H1 (cell line): ENCODE data around the gene OR2D2. TPM values are rescaled to one million over a fixed set of nuclear protein-coding genes. Genes with fewer than 3 reads are reported as not detected.

Experiments
- CBX5 ChIP-seq: fragments of 300-800, 300-1000 bp; sonication (generic); IDR thresholded peaks from 2 replicates; pipeline ENCODE4 v1.7.1; 2016; ENCODE audit warnings: antibody characterized with exemption, low read length, low read depth
- CHD2 ChIP-seq: IDR thresholded peaks from 2 replicates; pipeline ENCODE4 v1.6.1; 2012; ENCODE audit warnings: low read length, improper control_type of control experiment
- CREB1 ChIP-seq: IDR thresholded peaks from 2 replicates; pipeline ENCODE4 v1.6.1; 2012; ENCODE audit warnings: inconsistent platforms
- CTBP2 ChIP-seq: IDR thresholded peaks from 2 replicates; pipeline ENCODE4 v1.7.0; 2011; ENCODE audit warnings: borderline replicate concordance, mild to moderate bottlenecking, moderate library complexity, mixed read lengths, low read length; ENCODE audit not compliant: insufficient read depth, insufficient read length
- GABPA ChIP-seq: IDR thresholded peaks from 2 replicates; pipeline ENCODE4 v1.6.1; 2011; ENCODE audit warnings: mild to moderate bottlenecking, low read length, moderate library complexity, borderline replicate concordance; ENCODE audit not compliant: insufficient read depth
- JUN ChIP-seq: IDR thresholded peaks from 2 replicates; pipeline ENCODE4 v1.6.1; 2011; ENCODE audit warnings: low read depth, mild to moderate bottlenecking, improper control_type of control experiment, low read length
- KDM1A ChIP-seq: fragments of 200-600, 300-600 bp; sonication (generic); IDR thresholded peaks from 2 replicates; pipeline ENCODE4 v1.7.1; 2016; ENCODE audit warnings: mild to moderate bottlenecking, low read length, borderline replicate concordance
- MAFK ChIP-seq: IDR thresholded peaks from 2 replicates; pipeline ENCODE4 v1.6.1; 2012; ENCODE audit warnings: low read depth, mild to moderate bottlenecking, improper control_type of control experiment, low read length
- POLR2A ChIP-seq, 2 experiments: IDR thresholded peaks; 1 replicate in 1 of 2; 2 replicates in 1 of 2; pipeline ENCODE4 v1.6.1; 2011; ENCODE audit warnings: low read depth in 2 of 2, low read length in 2 of 2, mild to moderate bottlenecking in 2 of 2; ENCODE audit errors: control extremely low read depth in 1 of 2
- POU5F1 ChIP-seq: IDR thresholded peaks from 2 replicates; pipeline ENCODE4 v1.6.1; 2011; ENCODE audit warnings: low read depth, mild to moderate bottlenecking, low read length, moderate library complexity
- RAD21 ChIP-seq, 2 experiments: IDR thresholded peaks in 1 of 2; conservative IDR thresholded peaks in 1 of 2; 2 replicates each; pipeline ENCODE4 v1.6.1; 2011; ENCODE audit warnings: low read depth in 2 of 2, low read length in 2 of 2, improper control_type of control experiment in 1 of 2, inconsistent platforms in 1 of 2, mild to moderate bottlenecking in 1 of 2, moderate library complexity in 1 of 2
- RXRA ChIP-seq: IDR thresholded peaks from 2 replicates; pipeline ENCODE4 v1.6.1; 2011; ENCODE audit warnings: low read depth, mild to moderate bottlenecking, low read length, moderate library complexity; ENCODE audit not compliant: insufficient read depth
- SIN3A ChIP-seq, 2 experiments: IDR thresholded peaks in 1 of 2; conservative IDR thresholded peaks in 1 of 2; 2 replicates each; pipeline ENCODE4 v1.6.1; 2011 to 2012; ENCODE audit warnings: low read length in 2 of 2, improper control_type of control experiment in 1 of 2, low read depth in 1 of 2, mild to moderate bottlenecking in 1 of 2
- SIX5 ChIP-seq: IDR thresholded peaks from 2 replicates; pipeline ENCODE4 v1.6.1; 2011; ENCODE audit warnings: mild to moderate bottlenecking, low read depth, low read length
- TBP ChIP-seq: IDR thresholded peaks from 2 replicates; pipeline ENCODE4 v1.6.1; 2011; ENCODE audit warnings: low read depth, low read length, improper control_type of control experiment
- TCF12 ChIP-seq: IDR thresholded peaks from 2 replicates; pipeline ENCODE4 v1.6.1; 2011; ENCODE audit warnings: low read depth, mild to moderate bottlenecking, low read length
- TEAD4 ChIP-seq: IDR thresholded peaks from 2 replicates; pipeline ENCODE4 v1.6.1; 2012; ENCODE audit warnings: low read depth, low read length, inconsistent platforms, mixed read lengths
- YY1 ChIP-seq: IDR thresholded peaks from 2 replicates; pipeline ENCODE4 v1.6.1; 2011; ENCODE audit warnings: low read depth, mild to moderate bottlenecking, low read length
- polyA plus RNA-seq, 7 experiments: library from polyadenylated mRNA; depleted of rRNA in 3 of 7; stranded (reverse) in 5 of 7; unstranded in 2 of 7; fragments of >200 nt in 5 of 7; fragments of 200-250 nt in 2 of 7; gene quantifications; 1 replicate in 5 of 7; 2 replicates in 1 of 7; 4 replicates in 1 of 7; pipeline versions ENCODE4 v1.2.1 to v1.2.3, GENCODE V29; 2011 to 2013; ENCODE audit warnings: missing spikeins in 2 of 7, mixed read lengths in 2 of 7
- total RNA-seq: library from RNA; stranded (reverse); fragmentation: NEBNext Ultra II Directional; extraction: Animal tissue kit (Norgen Biotek cat#: 25700); gene quantifications from 2 replicates; pipeline ENCODE4 v1.2.1, GENCODE V29; 2021
- TF ChIP-seq, protein P1 (sequence below): IDR thresholded peaks from 2 replicates; pipeline ENCODE4 v1.6.1; 2012; ENCODE audit warnings: inconsistent platforms
- TF ChIP-seq, protein P2 (sequence below): IDR thresholded peaks from 2 replicates; pipeline ENCODE4 v1.6.1; 2011; ENCODE audit warnings: low read length, improper control_type of control experiment
- TF ChIP-seq, protein P3 (sequence below): IDR thresholded peaks from 2 replicates; pipeline ENCODE4 v1.6.1; 2012; ENCODE audit warnings: low read length, inconsistent platforms

The OR2D2 gene
- total and polyA plus RNA-seq, 2 of the 8 experiments (the other 6 are each of a cell fraction or from before 2014, with no cell fraction given) = 0.15 TPM; not detected in 1

DNA sequence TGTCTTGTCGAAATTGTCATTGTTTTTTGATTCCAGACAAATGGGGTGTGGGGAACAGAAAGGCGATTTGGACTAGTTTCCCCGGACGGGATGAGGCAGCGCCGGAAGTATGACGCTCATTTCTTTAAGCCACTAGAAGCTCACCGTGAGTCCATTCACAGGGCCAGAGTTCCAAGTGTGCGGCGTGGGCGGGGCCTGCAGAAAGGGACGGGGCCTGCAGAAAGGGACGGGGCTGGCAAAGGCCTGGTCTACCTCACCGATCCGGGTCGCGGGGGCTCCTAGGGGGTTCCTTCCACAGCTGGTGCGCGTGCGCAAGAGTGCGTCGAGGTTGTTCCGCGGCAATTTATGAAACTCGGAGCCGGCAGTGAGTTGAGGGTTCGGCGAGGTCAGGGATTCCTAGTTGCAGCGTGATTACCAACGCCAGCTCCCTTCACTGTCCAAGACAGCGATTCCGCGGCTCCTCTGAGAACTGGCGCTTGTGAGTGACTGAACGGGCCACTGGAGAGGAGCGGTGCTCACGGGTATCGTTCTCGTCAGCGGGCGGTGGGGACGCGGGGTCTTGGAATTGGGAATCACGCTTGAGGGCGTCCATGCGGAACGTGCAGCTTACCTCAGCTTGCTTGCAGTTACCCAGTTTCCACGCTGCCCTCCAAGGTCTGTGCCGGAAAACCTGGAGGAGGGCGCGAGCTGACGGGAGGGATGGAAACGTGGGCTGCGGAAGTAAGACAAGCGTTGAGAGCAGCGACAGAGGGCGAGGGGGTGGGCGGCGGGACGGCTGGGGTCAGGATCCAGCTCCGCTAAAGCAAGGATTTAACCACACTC, 34.1 kb upstream of the OR2D2 start, which contains the start of gene ZNF215 (continued):
- TF ChIP-seq CREB1 (peak; percentile 74), JUN (no peak), KDM1A (no peak), YY1 (no peak), CHD2 (no peak), RXRA (no peak), MAFK (no peak), CTBP2 (no peak), POU5F1 (no peak), SIX5 (no peak), SIN3A (conservative IDR thresholded peaks at IDR 0.05 in 1 of 2, IDR thresholded peaks at IDR 0.05 in 1 of 2; ENCODE audit: low read depth in 1 of 2, low read length in 2 of 2) (no peak; a peak in 1 of 4 replicates), POLR2A (IDR thresholded peaks at IDR 0.05; ENCODE audit: control extremely low read depth in 1 of 2, low read depth in 2 of 2, low read length in 2 of 2) (peak in 1 of 2 experiments; percentile 57; a peak in 2 of 3 replicates), TBP (peak; percentile 56), CBX5 (no peak), GABPA (no peak; the same call in 1 of the 2 replicates), RAD21 (IDR thresholded peaks at IDR 0.05 in 1 of 2, conservative IDR thresholded peaks at IDR 0.05 in 1 of 2; ENCODE audit: low read depth in 2 of 2, low read length in 2 of 2) (no peak), TEAD4 (no peak), TCF12 (no peak)
- TF ChIP-seq, protein P1, sequence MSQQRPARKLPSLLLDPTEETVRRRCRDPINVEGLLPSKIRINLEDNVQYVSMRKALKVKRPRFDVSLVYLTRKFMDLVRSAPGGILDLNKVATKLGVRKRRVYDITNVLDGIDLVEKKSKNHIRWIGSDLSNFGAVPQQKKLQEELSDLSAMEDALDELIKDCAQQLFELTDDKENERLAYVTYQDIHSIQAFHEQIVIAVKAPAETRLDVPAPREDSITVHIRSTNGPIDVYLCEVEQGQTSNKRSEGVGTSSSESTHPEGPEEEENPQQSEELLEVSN = peak; percentile 80
- TF ChIP-seq, protein P2, sequence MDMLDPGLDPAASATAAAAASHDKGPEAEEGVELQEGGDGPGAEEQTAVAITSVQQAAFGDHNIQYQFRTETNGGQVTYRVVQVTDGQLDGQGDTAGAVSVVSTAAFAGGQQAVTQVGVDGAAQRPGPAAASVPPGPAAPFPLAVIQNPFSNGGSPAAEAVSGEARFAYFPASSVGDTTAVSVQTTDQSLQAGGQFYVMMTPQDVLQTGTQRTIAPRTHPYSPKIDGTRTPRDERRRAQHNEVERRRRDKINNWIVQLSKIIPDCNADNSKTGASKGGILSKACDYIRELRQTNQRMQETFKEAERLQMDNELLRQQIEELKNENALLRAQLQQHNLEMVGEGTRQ = no peak
- TF ChIP-seq, protein P3, sequence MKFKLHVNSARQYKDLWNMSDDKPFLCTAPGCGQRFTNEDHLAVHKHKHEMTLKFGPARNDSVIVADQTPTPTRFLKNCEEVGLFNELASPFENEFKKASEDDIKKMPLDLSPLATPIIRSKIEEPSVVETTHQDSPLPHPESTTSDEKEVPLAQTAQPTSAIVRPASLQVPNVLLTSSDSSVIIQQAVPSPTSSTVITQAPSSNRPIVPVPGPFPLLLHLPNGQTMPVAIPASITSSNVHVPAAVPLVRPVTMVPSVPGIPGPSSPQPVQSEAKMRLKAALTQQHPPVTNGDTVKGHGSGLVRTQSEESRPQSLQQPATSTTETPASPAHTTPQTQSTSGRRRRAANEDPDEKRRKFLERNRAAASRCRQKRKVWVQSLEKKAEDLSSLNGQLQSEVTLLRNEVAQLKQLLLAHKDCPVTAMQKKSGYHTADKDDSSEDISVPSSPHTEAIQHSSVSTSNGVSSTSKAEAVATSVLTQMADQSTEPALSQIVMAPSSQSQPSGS = no peak; the same call in 1 of the 2 replicates
